B cell (primary cell): ENCODE results near the gene KNOP1. TPM values are rescaled to one million over a fixed set of nuclear protein-coding genes. Genes with fewer than 3 reads are reported as not detected.

Experiments
- ATAC-seq: fragments of 200-7000 bp; cut with Tn5 transposase; one replicate; pipeline ENCODE4 v1.10.0; 2021; ENCODE audit warnings: low read depth, mild to moderate bottlenecking, moderate number of reproducible peaks, moderate library complexity
- CTCF ChIA-PET: fragments of 350-600 bp; sonication (Branson Sonifier 250); formaldehyde crosslinking; loops from one replicate; lab custom pipeline; 2021; ENCODE audit warnings: antibody characterized with exemption, inconsistent platforms; lab: Charles Lee
- POLR2A ChIA-PET: fragments of 350-600 bp; sonication (Branson Sonifier 250); formaldehyde crosslinking; loops from one replicate; lab custom pipeline; 2021; ENCODE audit warnings: antibody characterized with exemption; lab: Charles Lee
- DNase-seq: peaks from one replicate; pipeline ENCODE4 v3.0.0; 2013
- H2AFZ ChIP-seq: 2 replicates; pipeline ENCODE4 v1.6.1; 2012; ENCODE audit warnings: mild to moderate bottlenecking, low read depth, low read length; ENCODE audit not compliant: insufficient read depth, poor library complexity, severe bottlenecking
- H3K27ac ChIP-seq, 2 donors: 1 replicate in 1 of 2; 2 replicates in 1 of 2; pipeline ENCODE4 v1.5.1; 2012 to 2013; ENCODE audit warnings: low read length in 2 of 2, mild to moderate bottlenecking in 2 of 2, moderate library complexity in 1 of 2
- H3K27me3 ChIP-seq, 4 experiments: fragments of 200-600 bp in 1 of 4; sonication (generic) in 1 of 4; replicated peaks in 1 of 4; 1 replicate in 2 of 4; 2 replicates in 2 of 4; pipeline versions ENCODE4 v1.6.1 to v1.7.0; 2013 to 2016; ENCODE audit warnings: low read length in 3 of 4, mild to moderate bottlenecking in 2 of 4, mixed read lengths in 1 of 4, moderate library complexity in 1 of 4; ENCODE audit not compliant: insufficient read depth in 4 of 4, control insufficient read depth in 3 of 4; ENCODE audit errors: control extremely low read depth in 1 of 4
- H3K36me3 ChIP-seq, 2 experiments: replicated peaks in 1 of 2; 1 replicate in 1 of 2; 2 replicates in 1 of 2; pipeline versions ENCODE4 v1.6.1 to v1.7.1; 2013; ENCODE audit warnings: low read length in 1 of 2; ENCODE audit not compliant: insufficient read depth in 2 of 2, control insufficient read depth in 1 of 2; ENCODE audit errors: control extremely low read depth in 1 of 2, extremely low read depth in 1 of 2
- H3K4me1 ChIP-seq, 2 donors: fragments of 200-600 bp in 1 of 2; sonication (generic) in 1 of 2; 1 replicate in 1 of 2; 2 replicates in 1 of 2; pipeline versions ENCODE4 v1.5.1 to v1.6.1; 2013 to 2017; ENCODE audit warnings: low read length in 2 of 2; ENCODE audit not compliant: control insufficient read depth in 2 of 2, insufficient read depth in 2 of 2
- H3K4me2 ChIP-seq: replicated peaks from 2 replicates; pipeline ENCODE3; 2012; ENCODE audit warnings: mild to moderate bottlenecking, low read depth, low read length; ENCODE audit not compliant: poor library complexity, severe bottlenecking
- H3K4me3 ChIP-seq, 5 experiments: fragments of 200-600 bp in 1 of 5; sonication (generic) in 1 of 5; 1 replicate in 3 of 5; 2 replicates in 2 of 5; pipeline versions ENCODE4 v1.5.1 to v1.7.0; 2011 to 2016; ENCODE audit warnings: low read length in 4 of 5, mild to moderate bottlenecking in 4 of 5, low read depth in 2 of 5, control low read depth in 1 of 5, moderate library complexity in 1 of 5; ENCODE audit not compliant: insufficient read depth in 1 of 5; ENCODE audit errors: control extremely low read depth in 1 of 5, extremely low read depth in 1 of 5
- H3K79me2 ChIP-seq: fragments of 200-600 bp; sonication (generic); one replicate; pipeline ENCODE4 v1.6.0; 2016; ENCODE audit warnings: low read length; ENCODE audit not compliant: control insufficient read depth, insufficient read depth
- H3K9ac ChIP-seq: fragments of 200-600 bp; sonication (generic); 2 replicates; pipeline ENCODE4 v1.6.1; 2017; ENCODE audit warnings: mild to moderate bottlenecking, low read length, moderate library complexity
- H3K9me3 ChIP-seq, 3 donors: one replicate each; pipeline versions ENCODE4 v1.6.1 to v1.7.1; 2013; ENCODE audit warnings: low read length in 2 of 3; ENCODE audit not compliant: control insufficient read depth in 2 of 3, insufficient read depth in 1 of 3; ENCODE audit errors: control extremely low read depth in 1 of 3
- H4K20me1 ChIP-seq: 2 replicates; pipeline ENCODE4 v1.6.0; 2012; ENCODE audit warnings: mild to moderate bottlenecking, low read length; ENCODE audit not compliant: insufficient read depth, control insufficient read depth, poor library complexity, severe bottlenecking
- H3K27ac Mint-ChIP-seq: one replicate; pipeline ENCODE4 v1.8.0; 2021; ENCODE audit warnings: mixed read lengths
- H3K27me3 Mint-ChIP-seq: one replicate; pipeline ENCODE4 v1.8.0; 2021; ENCODE audit warnings: mixed read lengths
- H3K4me1 Mint-ChIP-seq: one replicate; pipeline ENCODE4 v1.8.0; 2021; ENCODE audit warnings: mixed read lengths
- H3K4me3 Mint-ChIP-seq: one replicate; pipeline ENCODE4 v1.8.0; 2021; ENCODE audit warnings: mixed read lengths
- H3K9me3 Mint-ChIP-seq: one replicate; pipeline ENCODE4 v1.8.0; 2022; ENCODE audit warnings: mixed read lengths; ENCODE audit not compliant: insufficient read depth
- CTCF ChIP-seq: fragments of 200-600 bp; IDR thresholded peaks from one replicate; pipeline ENCODE4 v1.8.0; 2022; ENCODE audit warnings: antibody characterized with exemption, mild to moderate bottlenecking
- EZH2 ChIP-seq: IDR thresholded peaks from 2 replicates; pipeline ENCODE4 v1.6.1; 2012; ENCODE audit warnings: borderline replicate concordance, low read depth, mild to moderate bottlenecking, moderate library complexity, low read length; ENCODE audit not compliant: insufficient read depth, poor library complexity, severe bottlenecking
- WGBS: methylation state at CpG from one replicate; pipeline ENCODE4 v1.1.5; 2013; ENCODE audit warnings: missing lambda C conversion rate; ENCODE audit not compliant: insufficient coverage; 5-methylcytosine and 5-hydroxymethylcytosine counted together
- intact Hi-C: fragments of 100-400 bp; cut with micrococcal nuclease; formaldehyde crosslinking; loops from one replicate; pipeline ENCODE4 v1.10.0; 2022
- polyA plus RNA-seq: library from polyadenylated mRNA; depleted of rRNA; stranded (reverse); fragments of >200 nt; gene quantifications from 2 replicates; pipeline ENCODE4 v1.2.3, GENCODE V29; 2012
- total RNA-seq, 2 donors: library from RNA; stranded (reverse); fragments of 120-200 nt in 1 of 2; gene quantifications; 1 replicate in 1 of 2; 2 replicates in 1 of 2; pipeline versions ENCODE4 v1.2.3 to v1.2.4, GENCODE V29; 2013 to 2022

KNOP1 gene
- total and polyA plus RNA-seq, 2 donors (not counting 1 experiment from before 2014, with no cell fraction given) = 1.6 to 16.9 TPM

DNA sequence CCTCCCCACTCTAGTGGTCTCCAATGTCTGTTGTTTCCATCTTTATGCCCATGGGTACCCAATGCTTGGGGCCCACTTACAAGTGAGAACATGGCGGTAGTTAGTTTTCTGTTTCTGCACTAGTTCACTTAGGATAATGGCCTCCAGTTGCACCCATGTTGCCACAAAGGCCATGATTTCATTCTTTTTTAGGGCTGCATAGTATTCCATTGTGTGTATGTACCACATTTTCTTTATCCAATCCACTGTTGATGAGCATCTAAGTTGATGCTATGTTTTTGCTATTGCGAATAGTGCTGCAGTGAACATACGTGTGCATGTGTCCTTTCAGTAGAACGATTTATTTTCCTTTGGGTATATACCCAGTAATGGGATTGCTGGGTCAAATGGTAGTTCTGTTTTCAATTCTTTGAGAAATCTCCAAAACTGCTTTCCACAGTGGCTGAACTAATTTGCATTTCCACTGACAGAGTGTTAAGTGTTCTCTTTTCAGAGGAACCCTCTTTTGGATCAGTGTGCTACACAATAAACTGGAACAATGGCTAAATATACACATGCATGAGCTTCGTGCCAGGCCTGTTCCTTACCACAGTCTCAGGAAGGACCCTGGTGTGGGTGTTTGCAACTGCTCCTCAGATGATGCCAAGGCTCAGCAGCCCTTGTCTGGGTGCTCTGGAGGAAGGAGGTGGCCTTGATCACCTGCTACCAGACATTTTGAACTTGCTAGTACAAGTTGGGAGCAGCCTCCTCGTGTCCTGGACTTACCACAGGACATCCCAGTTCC, 34.4 kb downstream of the KNOP1 start:
- no peaks in the 10 kb centered on the region for H3K27me3 Mint-ChIP-seq
- DNase-seq = no peak
- no peaks in the 10 kb centered on the region for H3K27me3 ChIP-seq
- peaks cover 7% of the 10 kb centered on the region for H3K9me3 Mint-ChIP-seq
- no peak overlapping the region for H3K4me2 ChIP-seq
- no peak overlapping the region for H3K27ac ChIP-seq
- H2AFZ ChIP-seq = no peak overlapping the region
- H3K27ac Mint-ChIP-seq = no peak overlapping the region
- ChIA-PET CTCF (no interaction called here), POLR2A (no interaction called here)
- H3K36me3 ChIP-seq = peaks cover 0 to 57% of the 10 kb centered on the region in 2 experiments
- TF ChIP-seq EZH2 (no peak), CTCF (no peak)
- no peaks in the 10 kb centered on the region for H3K4me1 Mint-ChIP-seq
- no peak overlapping the region for H3K4me3 Mint-ChIP-seq
- no peak for ATAC-seq
- intact Hi-C loops = no loop called here
- H3K4me3 ChIP-seq = no peak overlapping the region
- no peaks in the 10 kb centered on the region for H3K4me1 ChIP-seq
- WGBS = 93% methylated on average over 2 of the region's 6 CpGs
- H3K9ac ChIP-seq = no peak overlapping the region
- H4K20me1 ChIP-seq = no peaks in the 10 kb centered on the region
- H3K9me3 ChIP-seq = peaks cover 0 to 13% (median 8%) of the 10 kb centered on the region in 3 donors
- no peaks in the 10 kb centered on the region for H3K79me2 ChIP-seq

DNA sequence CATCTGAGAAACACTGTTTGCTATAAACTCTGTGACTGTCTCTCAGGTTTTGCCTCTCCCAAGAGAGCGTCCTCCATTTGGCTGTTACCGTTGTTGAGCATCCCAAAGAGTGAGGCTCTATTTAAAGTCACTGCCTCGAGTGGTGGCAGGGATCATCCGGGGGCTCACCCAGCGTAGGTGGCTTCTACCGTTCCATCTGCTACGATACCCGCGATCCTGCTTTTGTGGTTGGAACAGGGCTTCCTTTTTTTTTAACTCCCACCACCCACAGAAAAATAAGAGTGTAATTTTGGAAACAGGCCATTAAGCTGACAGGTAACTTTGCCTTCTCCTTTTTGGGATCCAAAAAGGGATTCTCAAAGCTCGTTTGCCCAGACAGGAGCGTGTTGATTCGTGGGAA, 36.4 kb downstream of the KNOP1 start:
- CTCF ChIA-PET = interaction anchor here (1.3 kb wide), 1 partner anchor 8 kb away, joined by 3 read pairs; no protein-coding TSS in a partner anchor
- no peak overlapping the region for H2AFZ ChIP-seq
- Mint-ChIP-seq H3K27ac (no peak overlapping the region), H3K9me3 (peaks cover 7% of the 10 kb centered on the region), H3K27me3 (no peaks in the 10 kb centered on the region), H3K4me1 (no peaks in the 10 kb centered on the region), H3K4me3 (no peak overlapping the region)
- peaks cover 4 to 52% of the 10 kb centered on the region in 2 experiments for H3K36me3 ChIP-seq
- intact Hi-C loops = no loop called here
- no peak overlapping the region for H3K27ac ChIP-seq
- no peaks in the 10 kb centered on the region for H3K27me3 ChIP-seq
- H3K4me2 ChIP-seq = no peak overlapping the region
- TF ChIP-seq EZH2 (no peak), CTCF (no peak)
- H3K9me3 ChIP-seq = peaks cover 0 to 13% (median 8%) of the 10 kb centered on the region in 3 donors
- 76% methylated on average over 12 of the region's 12 CpGs for WGBS
- no peaks in the 10 kb centered on the region for H3K4me1 ChIP-seq
- H3K9ac ChIP-seq = no peak overlapping the region
- no peaks in the 10 kb centered on the region for H3K79me2 ChIP-seq
- H3K4me3 ChIP-seq = no peak overlapping the region
- DNase-seq (no peak), ATAC-seq (no peak)
- no peaks in the 10 kb centered on the region for H4K20me1 ChIP-seq
- POLR2A ChIA-PET = no interaction called here
